Left lung (tissue), 10 donors: ENCODE results near the gene ETV5. TPM values are rescaled to one million over a fixed set of nuclear protein-coding genes. Genes with fewer than 3 reads are reported as not detected.

ENCODE experiments used
- ATAC-seq: fragments of 200-7000 bp; cut with Tn5 transposase; one replicate; pipeline ENCODE4 v1.9.1; 2020; ENCODE audit warnings: moderate library complexity
- DNase-seq, 4 donors: peaks; one replicate each; pipeline ENCODE4 v3.0.0-alpha.2; 2013 to 2020
- H3K27ac ChIP-seq, 2 donors: fragments of 200-600 bp; sonication (generic) in 1 of 2; one replicate each; pipeline versions ENCODE4 v1.5.0 to v1.8.0; 2020 to 2021
- H3K27me3 ChIP-seq, 2 donors: fragments of 200-600 bp; sonication (generic) in 1 of 2; one replicate each; pipeline versions ENCODE4 v1.5.0 to v1.8.0; 2020 to 2021
- H3K36me3 ChIP-seq, 2 donors: fragments of 200-600 bp; sonication (generic) in 1 of 2; one replicate each; pipeline versions ENCODE4 v1.5.0 to v1.8.0; 2020 to 2021
- H3K4me1 ChIP-seq, 2 donors: fragments of 200-600 bp; one replicate each; pipeline ENCODE4 v1.8.0; 2021
- H3K4me3 ChIP-seq, 2 donors: fragments of 200-600 bp; sonication (generic) in 1 of 2; one replicate each; pipeline versions ENCODE4 v1.5.0 to v1.8.0; 2020 to 2021; ENCODE audit warnings: mild to moderate bottlenecking in 1 of 2
- H3K9me3 ChIP-seq, 2 donors: fragments of 200-600 bp; sonication (generic) in 1 of 2; one replicate each; pipeline versions ENCODE4 v1.5.0 to v1.8.0; 2020 to 2021
- CTCF ChIP-seq, 2 donors: fragments of 200-600 bp; sonication (generic) in 1 of 2; IDR thresholded peaks; one replicate each; pipeline versions ENCODE4 v1.5.0 to v1.8.0; 2021; ENCODE audit warnings: antibody characterized with exemption in 2 of 2
- intact Hi-C, 2 donors: fragments of 100-400 bp; cut with DNase I; formaldehyde crosslinking; loops; one replicate each; pipeline versions ENCODE4 v1.11.2 to v1.14.2; 2022
- polyA plus RNA-seq, 6 donors: library from polyadenylated mRNA; unstranded; fragments of 120-200 nt; gene quantifications; one replicate each; pipeline ENCODE4 v1.2.1, GENCODE V29; 2013; ENCODE audit not compliant: insufficient read length in 6 of 6
- total RNA-seq, 2 donors: library from RNA; stranded (reverse); fragmentation: NEBNext Ultra II Directional; extraction: Animal tissue kit (Norgen Biotek cat#: 25700); gene quantifications; one replicate each; pipeline ENCODE4 v1.2.1, GENCODE V29; 2021
- donor health status: DM: no; HTN: yes; CAD: no.
- donor health status: DM: no; HTN: no; CAD: no.

Gene ETV5
- total and polyA plus RNA-seq, 8 donors: 40.7 to 332 (median 266) TPM

GRCh38 chr3:186097663-186098451 is 11.0 kb downstream of the ETV5 start:
- peaks cover 18 to 63% of the 10 kb centered on the region in 2 donors for H3K4me1 ChIP-seq
- peak overlapping the region; percentile 2 to 37 for H3K27ac ChIP-seq
- intact Hi-C loops: no loop called here

DNA sequence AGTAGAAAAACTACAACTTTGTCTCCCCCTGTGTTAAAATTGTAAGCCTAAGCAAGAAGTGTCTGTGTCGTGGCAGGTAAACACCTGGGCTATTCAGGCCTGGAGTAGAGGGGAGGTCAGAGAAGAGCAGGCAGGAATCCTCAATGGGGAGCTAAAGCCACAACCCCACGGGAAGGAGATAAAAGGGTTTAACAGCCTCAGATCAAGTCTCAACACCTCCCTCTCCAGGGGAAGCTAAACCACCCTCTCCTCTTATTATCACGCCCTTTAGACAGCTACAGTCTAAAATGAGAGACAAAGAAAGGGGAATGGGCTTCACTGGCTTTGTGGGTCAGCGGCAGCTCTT is 11.6 kb downstream of the ETV5 start:
- ATAC-seq: no peak
- Histone ChIP-seq H3K27me3 (peaks cover 0 to 19% of the 10 kb centered on the region in 2 donors), H3K27ac (no peak overlapping the region)

More at GRCh38 chr3:186097663-186098451, 11.0 kb downstream of the ETV5 start:
- H3K4me3 ChIP-seq: peak overlapping the region in 1 of 2 donors; percentile 3
- ATAC-seq (peak; percentile 86), DNase-seq (peak; percentile 71 to 92 (median 80))
- no peaks in the 10 kb centered on the region for H3K36me3 ChIP-seq
- H3K27me3 ChIP-seq: peaks cover 0 to 19% of the 10 kb centered on the region in 2 donors
- no peaks in the 10 kb centered on the region for H3K9me3 ChIP-seq
- no peak for TF ChIP-seq CTCF (IDR thresholded peaks at IDR 0.05)

GRCh38 chr3:186096290-186096689 is 12.6 kb downstream of the ETV5 start:
- ATAC-seq: no peak
- H3K9me3 ChIP-seq: no peaks in the 10 kb centered on the region
- no peaks in the 10 kb centered on the region for H3K36me3 ChIP-seq
- DNase-seq: no peak
- H3K27me3 ChIP-seq: peaks cover 0 to 19% of the 10 kb centered on the region in 2 donors
- intact Hi-C loops: no loop called here
- TF ChIP-seq CTCF (IDR thresholded peaks at IDR 0.05): no peak
- no peak overlapping the region for H3K4me3 ChIP-seq
- H3K27ac ChIP-seq: peak overlapping the region in 1 of 2 donors; percentile 70
- H3K4me1 ChIP-seq: peaks cover 18 to 64% of the 10 kb centered on the region in 2 donors

More for the DNA sequence above, 11.6 kb downstream of the ETV5 start:
- Histone ChIP-seq H3K4me3 (no peak overlapping the region), H3K9me3 (no peaks in the 10 kb centered on the region), H3K36me3 (no peaks in the 10 kb centered on the region), H3K4me1 (peaks cover 18 to 64% of the 10 kb centered on the region in 2 donors)
- TF ChIP-seq CTCF (IDR thresholded peaks at IDR 0.05): no peak
- intact Hi-C loops: no loop called here
- no peak for DNase-seq

- no peak for TF ChIP-seq CTCF (IDR thresholded peaks at IDR 0.05)
- Histone ChIP-seq H3K4me1 (peaks cover 18 to 64% of the 10 kb centered on the region in 2 donors), H3K9me3 (no peaks in the 10 kb centered on the region), H3K36me3 (no peaks in the 10 kb centered on the region), H3K27me3 (peaks cover 0 to 19% of the 10 kb centered on the region in 2 donors), H3K4me3 (no peak overlapping the region), H3K27ac (peak overlapping the region in 1 of 2 donors; percentile 70)
- DNase-seq (peak in 2 of 4 donors; percentile 56 to 81), ATAC-seq (peak; percentile 38)
- intact Hi-C loops: no loop called here
Observed at GRCh38 chr3:186095561-186096081, 13.3 kb downstream of the ETV5 start.

DNA sequence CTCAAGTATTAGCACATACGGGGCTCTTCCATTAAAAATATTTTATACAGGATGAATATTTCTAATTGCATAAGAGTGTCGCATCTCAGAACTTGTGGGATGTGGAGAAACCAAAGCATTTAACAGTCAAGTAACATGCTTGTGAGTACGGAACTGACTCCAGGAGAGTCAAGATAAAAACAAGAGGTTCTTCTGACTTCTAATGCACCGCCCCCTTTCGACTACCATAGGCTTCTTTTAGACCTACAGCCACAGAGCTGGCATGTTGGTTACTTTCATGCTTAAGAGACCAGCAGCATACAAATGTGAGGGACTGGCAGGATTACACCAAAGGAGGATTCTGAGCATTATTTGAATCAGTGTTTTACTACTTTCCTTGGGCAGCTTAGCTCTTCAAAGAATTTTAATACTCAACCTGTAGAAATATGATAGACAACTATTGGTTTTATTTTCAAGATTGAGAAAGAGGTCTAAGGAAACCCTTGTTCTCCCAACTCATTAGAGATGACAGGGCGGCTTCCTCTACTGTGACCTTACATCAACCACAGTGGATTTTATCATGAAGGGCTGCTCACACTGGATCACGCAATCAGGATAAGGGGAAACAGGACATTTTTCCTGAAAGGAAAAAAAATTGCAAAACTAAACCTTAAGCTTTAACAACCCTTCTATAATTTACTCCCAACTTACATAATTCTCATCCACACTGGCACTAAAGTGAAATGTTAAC is 14.0 kb downstream of the ETV5 start:
- peaks cover 18 to 64% of the 10 kb centered on the region in 2 donors for H3K4me1 ChIP-seq

More for the DNA sequence above, 14.0 kb downstream of the ETV5 start:
- no peak for TF ChIP-seq CTCF (IDR thresholded peaks at IDR 0.05)
- intact Hi-C loops: no loop called here
- no peaks in the 10 kb centered on the region for H3K36me3 ChIP-seq
- peak; percentile 5 for ATAC-seq
- peak overlapping the region in 1 of 2 donors; percentile 70 for H3K27ac ChIP-seq
- no peaks in the 10 kb centered on the region for H3K9me3 ChIP-seq
- DNase-seq: no peak
- H3K27me3 ChIP-seq: peaks cover 0 to 19% of the 10 kb centered on the region in 2 donors
- H3K4me3 ChIP-seq: no peak overlapping the region
